Endothelial cell of umbilical vein (primary cell): Measurements from ENCODE around the gene FBXO9.

Source experiments
- TF ChIP-seq, protein P1 (sequence below), 2 donors: IDR thresholded peaks; 1 replicate in 1 of 2; 2 replicates in 1 of 2; pipeline ENCODE4 v1.5.1; 2011; ENCODE audit warnings: low read length in 2 of 2, mild to moderate bottlenecking in 2 of 2, moderate library complexity in 2 of 2, control low read depth in 1 of 2, inconsistent platforms in 1 of 2, low read depth in 1 of 2; ENCODE audit not compliant: insufficient read depth in 1 of 2; ENCODE audit errors: extremely low read depth in 1 of 2
- TF ChIP-seq, protein P2 (sequence below): IDR thresholded peaks from 2 replicates; pipeline ENCODE4 v1.6.1; 2011; ENCODE audit not compliant: insufficient read depth, insufficient read length

DNA sequence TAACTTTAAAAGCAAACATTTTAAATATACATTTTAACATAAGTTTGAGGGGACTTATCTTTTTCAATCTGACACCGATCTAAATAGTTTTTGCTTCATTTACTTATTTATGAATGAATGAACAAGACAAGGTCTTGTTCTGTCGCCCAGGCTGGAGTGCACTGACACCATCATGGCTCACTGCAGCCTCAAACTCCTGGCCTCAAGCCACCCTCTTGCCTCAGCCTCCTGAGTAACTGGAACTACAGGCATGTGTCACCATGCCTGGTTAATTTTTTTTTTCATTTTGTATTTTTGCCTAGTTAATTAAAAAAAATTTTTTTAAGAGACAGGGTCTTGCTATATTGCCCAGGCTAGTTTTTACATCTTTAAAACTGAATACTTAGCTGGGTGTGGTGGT lies 25.4 kb downstream of the FBXO9 start:
- TF ChIP-seq, protein P1, sequence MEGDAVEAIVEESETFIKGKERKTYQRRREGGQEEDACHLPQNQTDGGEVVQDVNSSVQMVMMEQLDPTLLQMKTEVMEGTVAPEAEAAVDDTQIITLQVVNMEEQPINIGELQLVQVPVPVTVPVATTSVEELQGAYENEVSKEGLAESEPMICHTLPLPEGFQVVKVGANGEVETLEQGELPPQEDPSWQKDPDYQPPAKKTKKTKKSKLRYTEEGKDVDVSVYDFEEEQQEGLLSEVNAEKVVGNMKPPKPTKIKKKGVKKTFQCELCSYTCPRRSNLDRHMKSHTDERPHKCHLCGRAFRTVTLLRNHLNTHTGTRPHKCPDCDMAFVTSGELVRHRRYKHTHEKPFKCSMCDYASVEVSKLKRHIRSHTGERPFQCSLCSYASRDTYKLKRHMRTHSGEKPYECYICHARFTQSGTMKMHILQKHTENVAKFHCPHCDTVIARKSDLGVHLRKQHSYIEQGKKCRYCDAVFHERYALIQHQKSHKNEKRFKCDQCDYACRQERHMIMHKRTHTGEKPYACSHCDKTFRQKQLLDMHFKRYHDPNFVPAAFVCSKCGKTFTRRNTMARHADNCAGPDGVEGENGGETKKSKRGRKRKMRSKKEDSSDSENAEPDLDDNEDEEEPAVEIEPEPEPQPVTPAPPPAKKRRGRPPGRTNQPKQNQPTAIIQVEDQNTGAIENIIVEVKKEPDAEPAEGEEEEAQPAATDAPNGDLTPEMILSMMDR (IDR thresholded peaks at IDR 0.05; ENCODE audit: extremely low read depth in 1 of 2, insufficient read depth in 1 of 2, low read depth in 1 of 2, low read length in 2 of 2) = no peak
- TF ChIP-seq, protein P2, sequence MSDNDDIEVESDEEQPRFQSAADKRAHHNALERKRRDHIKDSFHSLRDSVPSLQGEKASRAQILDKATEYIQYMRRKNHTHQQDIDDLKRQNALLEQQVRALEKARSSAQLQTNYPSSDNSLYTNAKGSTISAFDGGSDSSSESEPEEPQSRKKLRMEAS = no peak
